Measurements from ENCODE around the gene EMCN. TPM values are rescaled to one million over a fixed set of nuclear protein-coding genes. Genes with fewer than 3 reads are reported as not detected.
"Not testable (repeated sequence)": the region's sequence is repeated elsewhere in the genome, so short reads cannot be mapped to it uniquely, and the experiment has no call there.

EMCN gene
- total RNA-seq, 3 donors from 2014 or later (not counting 1 experiment from before 2014, with no cell fraction given), result not detected

- Mint-ChIP-seq H3K36me3 (no peaks in the 10 kb centered on the region), H3K27me3 (ENCODE audit: low read depth in 2 of 2) (no peaks in the 10 kb centered on the region), H3K27ac (no peak overlapping the region), H3K4me1 (peaks cover 14 to 15% of the 10 kb centered on the region in 2 donors), H3K4me3 (no peak overlapping the region), H3K9me3 (no peaks in the 10 kb centered on the region)
- no peak overlapping the region for H3K4me3 ChIP-seq (ENCODE audit: low read length)
- DNase-seq, result no peak
- H3K36me3 ChIP-seq (ENCODE audit: control insufficient read depth, insufficient read depth, low read length), result no peaks in the 10 kb centered on the region
- 92% methylated on average over 5 of the region's 5 CpGs for WGBS (ENCODE audit: insufficient coverage)
- intact Hi-C loops (cut with micrococcal nuclease), result no loop called here
- no peak for ATAC-seq
- H3K27me3 ChIP-seq (ENCODE audit: control insufficient read depth, insufficient read depth, low read length), result no peaks in the 10 kb centered on the region
- H3K27ac ChIP-seq (ENCODE audit: low read length), result no peak overlapping the region
- no peak for TF ChIP-seq CTCF (IDR thresholded peaks at IDR 0.05)
- H3K4me1 ChIP-seq (ENCODE audit: control insufficient read depth, insufficient read depth, low read length), result peaks cover 4% of the 10 kb centered on the region
- no peaks in the 10 kb centered on the region for H3K9me3 ChIP-seq (ENCODE audit: control insufficient read depth, insufficient read depth, low read length)
These were observed 27.6 kb upstream of the EMCN start for GRCh38 chr4:100545427-100545826.

- no peaks in the 10 kb centered on the region for H3K9me3 Mint-ChIP-seq
- H3K36me3 ChIP-seq (ENCODE audit: control insufficient read depth, insufficient read depth, low read length), result no peaks in the 10 kb centered on the region
- H3K4me3 ChIP-seq (ENCODE audit: low read length), result no peak overlapping the region
- DNase-seq (no peak), ATAC-seq (peak in 1 of 3 donors; percentile 7)
- no peaks in the 10 kb centered on the region for H3K9me3 ChIP-seq (ENCODE audit: control insufficient read depth, insufficient read depth, low read length)
- H3K4me1 ChIP-seq (ENCODE audit: control insufficient read depth, insufficient read depth, low read length), result peaks cover 3% of the 10 kb centered on the region
- no peak overlapping the region for H3K27ac Mint-ChIP-seq
- H3K4me3 Mint-ChIP-seq, result no peak overlapping the region
- no peaks in the 10 kb centered on the region for H3K36me3 Mint-ChIP-seq
- peaks cover 9 to 12% of the 10 kb centered on the region in 2 donors for H3K4me1 Mint-ChIP-seq
- no peak overlapping the region for H3K27ac ChIP-seq (ENCODE audit: low read length)
- TF ChIP-seq CTCF (IDR thresholded peaks at IDR 0.05), result no peak
- H3K27me3 ChIP-seq (ENCODE audit: control insufficient read depth, insufficient read depth, low read length), result no peaks in the 10 kb centered on the region
- peaks cover 0 to 5% of the 10 kb centered on the region in 2 donors for H3K27me3 Mint-ChIP-seq (ENCODE audit: low read depth in 2 of 2)
- intact Hi-C loops (cut with micrococcal nuclease), result no loop called here
These were observed 22.3 kb upstream of the EMCN start for GRCh38 chr4:100540131-100540530.

- 3% methylated on average over 4 of the region's 4 CpGs for WGBS (ENCODE audit: insufficient coverage)
- Mint-ChIP-seq H3K9me3 (no peaks in the 10 kb centered on the region), H3K27ac (no peak overlapping the region), H3K4me3 (no peak overlapping the region), H3K27me3 (ENCODE audit: low read depth in 2 of 2) (peaks cover 0 to 5% of the 10 kb centered on the region in 2 donors), H3K4me1 (peaks cover 9 to 12% of the 10 kb centered on the region in 2 donors), H3K36me3 (no peaks in the 10 kb centered on the region)
- DNase-seq (peak in 1 of 2 donors; percentile 20), ATAC-seq (peak; percentile 72 to 95 (median 78))
- Histone ChIP-seq H3K4me1 (ENCODE audit: control insufficient read depth, insufficient read depth, low read length) (peaks cover 3% of the 10 kb centered on the region), H3K9me3 (ENCODE audit: control insufficient read depth, insufficient read depth, low read length) (no peaks in the 10 kb centered on the region), H3K4me3 (ENCODE audit: low read length) (no peak overlapping the region), H3K27ac (ENCODE audit: low read length) (no peak overlapping the region), H3K27me3 (ENCODE audit: control insufficient read depth, insufficient read depth, low read length) (no peaks in the 10 kb centered on the region), H3K36me3 (ENCODE audit: control insufficient read depth, insufficient read depth, low read length) (no peaks in the 10 kb centered on the region)
- intact Hi-C loops (cut with micrococcal nuclease), result no loop called here
- TF ChIP-seq CTCF (IDR thresholded peaks at IDR 0.05), result no peak
These were observed 21.9 kb upstream of the EMCN start for GRCh38 chr4:100539706-100540105.

GRCh38 chr4:100533741-100534140 lies 15.9 kb upstream of the EMCN start:
- DNase-seq (no peak), ATAC-seq (no peak)
- intact Hi-C loops (cut with micrococcal nuclease), result no loop called here
- no peak for TF ChIP-seq CTCF (IDR thresholded peaks at IDR 0.05)
- Histone ChIP-seq H3K36me3 (ENCODE audit: control insufficient read depth, insufficient read depth, low read length) (no peaks in the 10 kb centered on the region), H3K4me3 (ENCODE audit: low read length) (no peak overlapping the region), H3K27ac (ENCODE audit: low read length) (no peak overlapping the region), H3K4me1 (ENCODE audit: control insufficient read depth, insufficient read depth, low read length) (peaks cover 3% of the 10 kb centered on the region), H3K27me3 (ENCODE audit: control insufficient read depth, insufficient read depth, low read length) (no peaks in the 10 kb centered on the region), H3K9me3 (ENCODE audit: control insufficient read depth, insufficient read depth, low read length) (no peaks in the 10 kb centered on the region)
- Mint-ChIP-seq H3K27me3 (ENCODE audit: low read depth in 2 of 2) (peaks cover 0 to 16% of the 10 kb centered on the region in 2 donors), H3K36me3 (peaks cover 24% of the 10 kb centered on the region), H3K4me1 (peaks cover 16 to 20% of the 10 kb centered on the region in 2 donors), H3K9me3 (peaks cover 5 to 10% of the 10 kb centered on the region in 2 donors), H3K27ac (no peak overlapping the region), H3K4me3 (no peak overlapping the region)
- 83% methylated on average over 1 of the region's 1 CpG for whole genome bisulfite sequencing (ENCODE audit: insufficient coverage)

- H3K27ac ChIP-seq (ENCODE audit: low read length); ATAC-seq; DNase-seq; H3K9me3 ChIP-seq (ENCODE audit: control insufficient read depth, insufficient read depth, low read length); H3K27ac Mint-ChIP-seq; H3K4me1 ChIP-seq (ENCODE audit: control insufficient read depth, insufficient read depth, low read length); H3K36me3 ChIP-seq (ENCODE audit: control insufficient read depth, insufficient read depth, low read length); H3K4me3 Mint-ChIP-seq; H3K27me3 ChIP-seq (ENCODE audit: control insufficient read depth, insufficient read depth, low read length); H3K4me3 ChIP-seq (ENCODE audit: low read length); intact Hi-C loops (cut with micrococcal nuclease): not testable (repeated sequence)
- peaks cover 0 to 10% of the 10 kb centered on the region in 2 donors for H3K27me3 Mint-ChIP-seq (ENCODE audit: low read depth in 2 of 2)
- peaks cover 24% of the 10 kb centered on the region for H3K36me3 Mint-ChIP-seq
- peaks cover 5 to 10% of the 10 kb centered on the region in 2 donors for H3K9me3 Mint-ChIP-seq
- 32% methylated on average over 3 of the region's 4 CpGs for WGBS (ENCODE audit: insufficient coverage)
- H3K4me1 Mint-ChIP-seq, result peaks cover 8 to 12% of the 10 kb centered on the region in 2 donors
These were observed 12.3 kb upstream of the EMCN start for GRCh38 chr4:100530161-100530560.
